ENCODE data around the gene TFF2. TPM values are rescaled to one million over a fixed set of nuclear protein-coding genes. Genes with fewer than 3 reads are reported as not detected.

TFF2 gene
- total RNA-seq, 2 experiments from 2014 or later: not detected

- peaks cover 11% of the 10 kb centered on the region for H3K27me3 Mint-ChIP-seq
- CTCF ChIA-PET: interaction anchor here (0.8 kb wide), 1 partner anchor 91 kb away, joined by 3 read pairs; no protein-coding TSS in a partner anchor
- H3K4me1 Mint-ChIP-seq: peaks cover 4% of the 10 kb centered on the region
- DNase-seq (no peak), ATAC-seq (no peak)
- H3K36me3 Mint-ChIP-seq: peaks cover 1% of the 10 kb centered on the region
- H3K9me3 Mint-ChIP-seq (ENCODE audit: low read depth): peaks cover 7% of the 10 kb centered on the region
- H3K27ac Mint-ChIP-seq: no peak overlapping the region
- H3K4me3 Mint-ChIP-seq: no peak overlapping the region
These were observed 7.5 kb upstream of the TFF2 start for GRCh38 chr21:42358261-42358660.

GRCh38 chr21:42357307-42357706 is 6.5 kb upstream of the TFF2 start:
- Mint-ChIP-seq H3K4me1 (no peaks in the 10 kb centered on the region), H3K27ac (no peak overlapping the region)

GRCh38 chr21:42356650-42357049 is 5.9 kb upstream of the TFF2 start:
- DNase-seq: no peak
- H3K9me3 Mint-ChIP-seq (ENCODE audit: low read depth): peaks cover 7% of the 10 kb centered on the region
- no peak overlapping the region for H3K27ac Mint-ChIP-seq
- H3K4me3 Mint-ChIP-seq: no peak overlapping the region
- CTCF ChIA-PET: no interaction called here
- H3K36me3 Mint-ChIP-seq: peaks cover 1% of the 10 kb centered on the region
- no peaks in the 10 kb centered on the region for H3K4me1 Mint-ChIP-seq
- H3K27me3 Mint-ChIP-seq: peaks cover 3% of the 10 kb centered on the region
- ATAC-seq: no peak

More at GRCh38 chr21:42357307-42357706, 6.5 kb upstream of the TFF2 start:
- Mint-ChIP-seq H3K4me3 (no peak overlapping the region), H3K36me3 (peaks cover 1% of the 10 kb centered on the region), H3K27me3 (peaks cover 6% of the 10 kb centered on the region), H3K9me3 (ENCODE audit: low read depth) (peaks cover 7% of the 10 kb centered on the region)
- ATAC-seq (no peak), DNase-seq (no peak)
- CTCF ChIA-PET: no interaction called here

GRCh38 chr21:42356046-42356445 is 5.3 kb upstream of the TFF2 start:
- CTCF ChIA-PET: no interaction called here
- Mint-ChIP-seq H3K9me3 (ENCODE audit: low read depth) (peaks cover 7% of the 10 kb centered on the region), H3K4me3 (no peak overlapping the region), H3K4me1 (no peaks in the 10 kb centered on the region), H3K27ac (no peak overlapping the region), H3K27me3 (peaks cover 3% of the 10 kb centered on the region), H3K36me3 (peaks cover 1% of the 10 kb centered on the region)
- ATAC-seq (no peak), DNase-seq (no peak)

- CTCF ChIA-PET: no interaction called here
- H3K27me3 Mint-ChIP-seq: peaks cover 3% of the 10 kb centered on the region
- H3K4me1 Mint-ChIP-seq: no peaks in the 10 kb centered on the region
- H3K27ac Mint-ChIP-seq: no peak overlapping the region
- no peaks in the 10 kb centered on the region for H3K36me3 Mint-ChIP-seq
- no peak overlapping the region for H3K4me3 Mint-ChIP-seq
- no peak for ATAC-seq
- peaks cover 7% of the 10 kb centered on the region for H3K9me3 Mint-ChIP-seq (ENCODE audit: low read depth)
- DNase-seq: no peak
These were observed 2.8 kb upstream of the TFF2 start for GRCh38 chr21:42353623-42354022.

GRCh38 chr21:42352441-42353095 is 1.8 kb upstream of the TFF2 start:
- no peak overlapping the region for H3K27ac Mint-ChIP-seq
- ATAC-seq: no peak
- H3K36me3 Mint-ChIP-seq: no peaks in the 10 kb centered on the region
- CTCF ChIA-PET: no interaction called here
- H3K9me3 Mint-ChIP-seq (ENCODE audit: low read depth): peaks cover 7% of the 10 kb centered on the region
- no peak for DNase-seq
- peaks cover 3% of the 10 kb centered on the region for H3K27me3 Mint-ChIP-seq
- no peak overlapping the region for H3K4me3 Mint-ChIP-seq
- H3K4me1 Mint-ChIP-seq: no peaks in the 10 kb centered on the region

- Mint-ChIP-seq H3K4me3 (no peak overlapping the region), H3K9me3 (ENCODE audit: low read depth) (peaks cover 5% of the 10 kb centered on the region), H3K27ac (no peak overlapping the region), H3K27me3 (peaks cover 3% of the 10 kb centered on the region), H3K4me1 (no peaks in the 10 kb centered on the region), H3K36me3 (no peaks in the 10 kb centered on the region)
- ATAC-seq: no peak
- CTCF ChIA-PET: no interaction called here
- DNase-seq: no peak
These were observed 1.0 kb upstream of the TFF2 start for GRCh38 chr21:42351626-42352440.

GRCh38 chr21:42350318-42350910 is 380 bp downstream of the TFF2 start:
- CTCF ChIA-PET: no interaction called here
- Mint-ChIP-seq H3K4me3 (no peak overlapping the region), H3K27ac (no peak overlapping the region), H3K9me3 (ENCODE audit: low read depth) (peaks cover 5% of the 10 kb centered on the region), H3K27me3 (no peaks in the 10 kb centered on the region), H3K4me1 (no peaks in the 10 kb centered on the region), H3K36me3 (no peaks in the 10 kb centered on the region)
- DNase-seq (no peak), ATAC-seq (no peak)

- no peak for ATAC-seq
- DNase-seq: no peak
- Mint-ChIP-seq H3K4me1 (no peaks in the 10 kb centered on the region), H3K9me3 (ENCODE audit: low read depth) (peaks cover 2% of the 10 kb centered on the region), H3K27ac (no peak overlapping the region), H3K27me3 (no peaks in the 10 kb centered on the region), H3K36me3 (no peaks in the 10 kb centered on the region), H3K4me3 (no peak overlapping the region)
- CTCF ChIA-PET: interaction anchor here (1.0 to 1.1 kb wide), 2 partner anchors 12 to 43 kb away, joined by 3 read pairs; no protein-coding TSS in a partner anchor
These were observed 1.1 kb downstream of the TFF2 start for GRCh38 chr21:42349420-42350317.

GRCh38 chr21:42348762-42349161 is 2.0 kb downstream of the TFF2 start:
- no peaks in the 10 kb centered on the region for H3K4me1 Mint-ChIP-seq
- no peak for DNase-seq
- no peaks in the 10 kb centered on the region for H3K36me3 Mint-ChIP-seq
- H3K27ac Mint-ChIP-seq: no peak overlapping the region
- no peaks in the 10 kb centered on the region for H3K27me3 Mint-ChIP-seq
- ATAC-seq: no peak
- no peaks in the 10 kb centered on the region for H3K9me3 Mint-ChIP-seq (ENCODE audit: low read depth)
- CTCF ChIA-PET: interaction anchor here (1.0 to 1.1 kb wide), 2 partner anchors 11 to 44 kb away, joined by 3 read pairs; no protein-coding TSS in a partner anchor
- no peak overlapping the region for H3K4me3 Mint-ChIP-seq

GRCh38 chr21:42347601-42348327 is 3.0 kb downstream of the TFF2 start:
- CTCF ChIA-PET: interaction anchor here (2.5 kb wide), 1 partner anchor 10 kb away, joined by 7 read pairs; no protein-coding TSS in a partner anchor
- H3K4me1 Mint-ChIP-seq: no peaks in the 10 kb centered on the region
- no peak for ATAC-seq

GRCh38 chr21:42346866-42347600 is 3.8 kb downstream of the TFF2 start:
- no peak overlapping the region for H3K27ac Mint-ChIP-seq
- no peak for ATAC-seq
- CTCF ChIA-PET: interaction anchor here (2.5 kb wide), 1 partner anchor 9 kb away, joined by 7 read pairs; no protein-coding TSS in a partner anchor
- no peaks in the 10 kb centered on the region for H3K27me3 Mint-ChIP-seq
- H3K36me3 Mint-ChIP-seq: no peaks in the 10 kb centered on the region
- no peak overlapping the region for H3K4me3 Mint-ChIP-seq
- H3K4me1 Mint-ChIP-seq: no peaks in the 10 kb centered on the region
- DNase-seq: peak; percentile 25
- no peaks in the 10 kb centered on the region for H3K9me3 Mint-ChIP-seq (ENCODE audit: low read depth)

More at GRCh38 chr21:42347601-42348327, 3.0 kb downstream of the TFF2 start:
- Mint-ChIP-seq H3K27ac (no peak overlapping the region), H3K9me3 (ENCODE audit: low read depth) (no peaks in the 10 kb centered on the region), H3K4me3 (no peak overlapping the region), H3K36me3 (no peaks in the 10 kb centered on the region), H3K27me3 (no peaks in the 10 kb centered on the region)
- DNase-seq: no peak

Measured in activated CD8-positive, alpha-beta memory T cell treated with anti-CD3 and anti-CD28 coated beads, Interleukin-2, amount 10 ng/mL, durations not matched to agents 7 days and 5 days (primary cell).